Superior temporal gyrus (tissue), 1 donor: ENCODE results near the gene TOGARAM2.

Source experiments
- DNase-seq: peaks from one replicate; pipeline ENCODE4 v3.0.0-alpha.2; 2016; ENCODE audit errors: extremely low spot score

The TOGARAM2 gene

GRCh38 chr2:29053670-29054400 lies 72.7 kb downstream of the TOGARAM2 start:
- DNase-seq, result no peak

GRCh38 chr2:29054430-29054829 lies 73.3 kb downstream of the TOGARAM2 start:
- DNase-seq, result no peak

DNA sequence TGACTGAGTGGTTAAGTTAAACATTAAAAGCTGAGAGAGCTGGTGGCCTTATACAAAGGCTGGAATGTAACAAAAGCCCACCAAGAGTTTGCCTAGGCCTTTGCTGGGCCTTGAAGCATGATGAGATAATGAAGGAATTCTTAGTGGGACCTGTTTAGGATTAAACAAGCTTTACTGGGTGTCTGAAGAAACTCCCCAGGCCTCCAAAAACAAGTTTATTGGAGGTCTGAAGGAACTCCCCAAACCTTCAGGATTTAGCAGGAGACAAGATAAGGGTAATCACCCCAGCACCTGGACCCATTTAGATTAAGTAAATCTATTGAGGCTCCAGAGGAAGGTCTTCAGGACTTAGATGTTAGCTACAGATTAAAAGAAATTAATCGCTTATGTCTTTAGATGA lies 74.5 kb downstream of the TOGARAM2 start:
- no peak for DNase-seq

DNA sequence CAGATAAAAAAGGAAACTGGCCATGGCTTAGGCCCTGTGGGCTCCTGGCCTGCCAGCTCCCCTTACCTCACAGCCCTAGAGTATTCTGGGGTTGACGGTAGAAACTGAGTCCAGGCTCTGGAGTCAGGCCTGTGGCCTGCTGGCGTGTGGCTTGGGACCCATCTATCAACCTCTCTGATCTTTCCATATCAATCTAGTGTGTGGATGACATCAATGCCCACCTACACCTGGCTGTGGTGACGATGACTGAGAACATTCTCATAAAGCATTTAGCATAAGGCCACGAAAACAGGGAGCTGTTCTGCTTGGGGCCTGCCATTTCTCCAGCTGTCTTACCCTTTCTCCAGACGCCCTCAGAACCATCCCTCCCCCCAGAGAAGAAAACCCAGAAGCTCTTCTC lies 75.4 kb downstream of the TOGARAM2 start:
- no peak for DNase-seq

- no peak for DNase-seq
These were observed 75.9 kb downstream of the TOGARAM2 start for GRCh38 chr2:29057006-29057405.

DNA sequence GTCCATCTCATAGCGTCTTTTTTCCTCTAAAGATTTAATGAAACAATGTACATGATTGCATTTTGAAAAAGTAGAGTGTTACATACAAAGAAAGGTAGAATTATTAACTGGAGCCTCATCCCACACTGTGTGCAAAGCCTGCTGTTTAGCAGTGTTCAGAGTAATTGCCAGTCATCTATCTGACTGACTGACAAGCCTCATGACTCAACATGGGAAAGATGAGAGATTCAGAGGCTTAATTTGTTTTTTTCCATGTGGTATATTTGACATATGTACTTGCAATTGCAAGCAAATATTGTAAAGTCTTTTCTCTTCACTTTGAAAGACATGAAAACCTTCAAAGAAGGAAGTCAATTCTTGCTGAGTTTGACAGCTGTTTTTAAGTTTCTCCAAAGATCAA lies 78.5 kb downstream of the TOGARAM2 start:
- no peak for DNase-seq

DNA sequence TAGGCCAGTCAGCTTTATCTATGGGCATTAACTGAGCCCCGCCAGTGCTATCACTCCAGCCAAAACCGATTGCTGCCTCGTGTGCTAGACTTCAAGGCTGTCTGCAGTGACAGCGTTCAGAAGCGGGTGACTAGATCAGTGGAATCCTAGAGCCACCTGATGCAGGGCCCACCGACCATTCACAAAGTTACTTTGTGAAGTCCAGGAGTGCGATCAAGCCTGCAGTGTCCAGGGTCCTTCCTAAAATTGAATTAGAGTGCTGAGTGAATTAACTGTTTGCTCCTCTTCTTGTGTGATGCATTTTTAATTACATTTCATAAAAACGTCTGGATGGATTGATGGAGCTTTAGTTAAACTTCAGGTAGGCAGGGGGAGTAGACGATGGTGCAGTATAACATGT lies 79.3 kb downstream of the TOGARAM2 start:
- DNase-seq, result no peak

- no peak for DNase-seq
These were observed 80.1 kb downstream of the TOGARAM2 start for GRCh38 chr2:29061176-29061575.

DNA sequence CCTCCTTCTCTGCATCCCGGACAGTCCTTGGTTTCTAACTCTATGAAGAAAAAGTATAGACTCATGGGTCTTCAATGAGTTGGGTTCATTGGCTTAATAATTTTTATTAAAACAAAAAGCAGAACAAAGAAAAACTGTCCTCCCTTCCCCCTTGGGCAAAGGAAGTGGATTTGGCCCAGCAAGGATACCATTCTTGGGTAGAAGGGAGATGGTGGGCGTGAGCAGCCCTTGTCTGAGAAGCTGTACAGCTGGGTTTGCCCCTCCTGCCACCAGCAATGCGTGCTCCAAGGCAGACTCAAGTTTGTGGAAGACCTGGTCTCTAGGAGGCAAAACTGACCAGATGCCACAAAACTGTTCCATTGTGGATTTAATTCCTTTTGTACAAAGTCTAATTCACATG lies 80.5 kb downstream of the TOGARAM2 start:
- no peak for DNase-seq

GRCh38 chr2:29062371-29062770 lies 81.3 kb downstream of the TOGARAM2 start:
- no peak for DNase-seq

GRCh38 chr2:29063056-29063455 lies 82.0 kb downstream of the TOGARAM2 start:
- no peak for DNase-seq

- peak; percentile 72 for DNase-seq
These were observed 82.7 kb downstream of the TOGARAM2 start for GRCh38 chr2:29063646-29064345.

DNA sequence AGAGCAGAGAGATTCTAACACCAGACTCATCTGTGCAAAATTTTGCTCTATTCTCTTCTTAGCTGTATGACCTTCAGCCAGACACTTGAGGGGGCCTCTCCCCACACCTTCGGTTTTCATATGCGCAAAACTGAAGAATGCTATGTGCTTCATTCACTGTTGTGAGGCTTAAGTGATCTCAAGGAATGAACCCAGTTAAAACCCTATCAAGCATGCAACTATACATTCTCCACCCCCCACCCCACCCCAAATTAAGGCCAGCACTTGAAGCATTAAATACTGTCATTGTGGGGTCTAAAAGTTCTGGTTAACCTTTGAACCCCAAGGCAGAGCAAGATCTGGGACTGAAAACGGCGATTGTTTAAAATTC lies 83.2 kb downstream of the TOGARAM2 start:
- DNase-seq, result no peak

- DNase-seq, result no peak
These were observed 83.6 kb downstream of the TOGARAM2 start for GRCh38 chr2:29064746-29065067.

GRCh38 chr2:29065068-29065811 lies 84.1 kb downstream of the TOGARAM2 start:
- DNase-seq, result peak; percentile 67

DNA sequence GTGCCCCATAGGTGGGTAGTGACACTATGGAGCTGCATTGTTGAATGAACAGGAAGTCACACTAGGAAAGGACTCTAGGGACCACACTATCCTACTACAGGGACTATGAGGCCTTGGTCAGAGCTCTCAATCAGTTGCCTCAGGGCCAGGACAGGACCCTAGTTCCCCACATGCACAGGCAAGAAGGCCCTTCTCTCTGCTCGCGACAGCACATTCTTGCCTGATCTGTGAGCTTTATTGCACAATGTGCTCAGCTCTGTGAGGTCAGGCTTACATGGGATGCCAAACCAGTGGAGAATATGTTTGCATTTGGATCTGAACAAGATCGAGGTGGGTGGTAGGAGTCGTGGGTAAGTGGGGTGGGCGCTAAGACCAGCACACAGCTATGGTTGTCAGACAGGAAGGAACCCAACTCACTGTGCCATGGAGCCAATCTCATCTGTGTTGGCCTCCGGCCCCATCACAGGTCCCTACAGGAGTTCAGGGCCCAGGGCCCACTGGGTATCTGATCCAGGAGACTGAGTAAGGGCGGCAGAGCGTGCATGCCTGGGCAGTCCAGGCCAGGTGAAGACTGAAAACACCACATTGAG lies 85.3 kb downstream of the TOGARAM2 start:
- no peak for DNase-seq

GRCh38 chr2:29066997-29067605 lies 86.0 kb downstream of the TOGARAM2 start:
- DNase-seq, result no peak

DNA sequence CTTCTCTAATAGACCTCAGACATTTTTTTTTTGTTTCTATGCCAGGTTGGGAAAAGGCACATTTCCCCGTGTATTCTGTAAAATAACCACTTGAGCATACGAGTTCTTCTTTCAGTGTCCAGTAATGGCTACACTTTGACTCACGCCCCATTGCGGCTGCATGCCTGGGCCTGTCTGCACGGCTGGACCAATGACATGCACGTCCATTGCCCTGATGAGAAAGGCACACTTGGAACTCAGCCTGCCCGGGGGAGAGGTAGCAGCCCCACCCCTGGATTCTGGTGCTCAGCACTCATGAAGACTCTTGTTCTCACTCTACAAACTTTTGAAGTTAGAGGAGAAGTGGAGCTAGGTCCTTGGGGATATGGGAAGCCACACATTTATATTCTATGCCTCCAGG lies 87.4 kb downstream of the TOGARAM2 start:
- no peak for DNase-seq

- no peak for DNase-seq
These were observed 89.4 kb downstream of the TOGARAM2 start for GRCh38 chr2:29070526-29070925.

GRCh38 chr2:29071032-29071975 lies 90.2 kb downstream of the TOGARAM2 start:
- DNase-seq, result no peak

- no peak for DNase-seq
These were observed 91.2 kb downstream of the TOGARAM2 start for GRCh38 chr2:29072251-29072650.
